Esophagus squamous epithelium (tissue), 5 donors: ENCODE results near the gene GSTM2. TPM values are rescaled to one million over a fixed set of nuclear protein-coding genes. Genes with fewer than 3 reads are reported as not detected.

Experiments used
- DNase-seq: peaks from one replicate; lab custom pipeline; 2025; lab: John Stamatoyannopoulos, UW
- H3K27ac ChIP-seq, 4 donors: fragments of 200-600 bp; sonication (generic); one replicate each; pipeline ENCODE4 v1.5.1; 2016 to 2019; ENCODE audit warnings: mild to moderate bottlenecking in 1 of 4
- H3K27me3 ChIP-seq, 4 donors: fragments of 200-600 bp; sonication (generic); 1 replicate in 3 of 4; 2 replicates in 1 of 4; pipeline versions ENCODE4 v1.5.1 to v1.6.0; 2017 to 2021; ENCODE audit warnings: antibody characterized with exemption in 1 of 4
- H3K36me3 ChIP-seq, 3 donors: fragments of 200-600 bp; sonication (generic); one replicate each; pipeline ENCODE4 v1.5.1; 2016 to 2019
- H3K4me1 ChIP-seq, 3 donors: fragments of 200-600 bp; sonication (generic); one replicate each; pipeline ENCODE4 v1.5.1; 2017 to 2019
- H3K4me3 ChIP-seq, 4 donors: fragments of 200-600 bp; sonication (generic); 1 replicate in 3 of 4; 2 replicates in 1 of 4; pipeline ENCODE4 v1.5.1; 2016 to 2019; ENCODE audit warnings: mild to moderate bottlenecking in 2 of 4, moderate library complexity in 1 of 4
- H3K9me3 ChIP-seq, 3 donors: fragments of 200-600 bp; sonication (generic); one replicate each; pipeline ENCODE4 v1.5.1; 2016 to 2019
- CTCF ChIP-seq, 6 experiments: fragments of 450-650 bp in 4 of 6; fragments of 200-600 bp in 2 of 6; sonication (generic) in 2 of 6; IDR thresholded peaks; one replicate each; pipeline ENCODE4 v1.5.1; 2016 to 2019; ENCODE audit warnings: antibody characterized with exemption in 6 of 6, mild to moderate bottlenecking in 4 of 6, moderate library complexity in 4 of 6
- POLR2A ChIP-seq, 4 donors: fragments of 450-650 bp; IDR thresholded peaks; one replicate each; pipeline ENCODE4 v1.6.1; 2017; ENCODE audit warnings: antibody characterized with exemption in 4 of 4, mild to moderate bottlenecking in 4 of 4, moderate library complexity in 3 of 4
- WGBS, 2 donors: methylation state at CpG; one replicate each; pipeline ENCODE4 v1.1.5; 2018; 5-methylcytosine and 5-hydroxymethylcytosine counted together
- intact Hi-C: fragments of 100-400 bp; cut with DNase I; formaldehyde crosslinking; loops from one replicate; pipeline ENCODE4 v1.15.0; 2022
- total RNA-seq, 4 donors: library from RNA; depleted of rRNA; stranded (reverse); fragments of >200 nt; gene quantifications; one replicate each; pipeline ENCODE4 v1.1.0, GENCODE V29; 2016
- donor health status: DM: yes; HTN: yes; CAD: no.

GSTM2 gene
- total RNA-seq, 4 donors from 2014 or later, result 17.8 to 87.9 (median 46.2) TPM

GRCh38 chr1:109641861-109642260, 26.0 kb upstream of the GSTM2 start:
- no peak overlapping the region for H3K27ac ChIP-seq
- intact Hi-C loops, result loop anchor here (5.0 kb wide), 2 partner anchors 130 to 340 kb away; partner anchors contain the start of gene AHCYL1
- no peak for TF ChIP-seq CTCF (IDR thresholded peaks at IDR 0.05)
- no peak for TF ChIP-seq POLR2A (IDR thresholded peaks at IDR 0.05)
- no peaks in the 10 kb centered on the region for H3K36me3 ChIP-seq
- no peaks in the 10 kb centered on the region for H3K27me3 ChIP-seq
- WGBS, 2 donors, result 79 to 80% methylated on average over 2 of the region's 2 CpGs
- H3K4me3 ChIP-seq, result no peak overlapping the region
- H3K9me3 ChIP-seq, result no peaks in the 10 kb centered on the region
- DNase-seq, result no peak
- H3K4me1 ChIP-seq, result peaks cover 0 to 17% (median 7%) of the 10 kb centered on the region in 3 donors

- intact Hi-C loops, result loop anchor here (5.0 kb wide), 2 partner anchors 130 to 340 kb away; partner anchors contain the start of gene AHCYL1
- Histone ChIP-seq H3K4me3 (no peak overlapping the region), H3K27me3 (no peaks in the 10 kb centered on the region), H3K4me1 (peaks cover 0 to 15% (median 7%) of the 10 kb centered on the region in 3 donors), H3K27ac (no peak overlapping the region), H3K9me3 (no peaks in the 10 kb centered on the region), H3K36me3 (no peaks in the 10 kb centered on the region)
- DNase-seq, result no peak
- 54 to 58% methylated on average over 3 of the region's 3 CpGs for WGBS, 2 donors
- TF ChIP-seq CTCF (IDR thresholded peaks at IDR 0.05) (no peak), POLR2A (IDR thresholded peaks at IDR 0.05) (no peak)
Observed at GRCh38 chr1:109642626-109643025, 25.2 kb upstream of the GSTM2 start.

DNA sequence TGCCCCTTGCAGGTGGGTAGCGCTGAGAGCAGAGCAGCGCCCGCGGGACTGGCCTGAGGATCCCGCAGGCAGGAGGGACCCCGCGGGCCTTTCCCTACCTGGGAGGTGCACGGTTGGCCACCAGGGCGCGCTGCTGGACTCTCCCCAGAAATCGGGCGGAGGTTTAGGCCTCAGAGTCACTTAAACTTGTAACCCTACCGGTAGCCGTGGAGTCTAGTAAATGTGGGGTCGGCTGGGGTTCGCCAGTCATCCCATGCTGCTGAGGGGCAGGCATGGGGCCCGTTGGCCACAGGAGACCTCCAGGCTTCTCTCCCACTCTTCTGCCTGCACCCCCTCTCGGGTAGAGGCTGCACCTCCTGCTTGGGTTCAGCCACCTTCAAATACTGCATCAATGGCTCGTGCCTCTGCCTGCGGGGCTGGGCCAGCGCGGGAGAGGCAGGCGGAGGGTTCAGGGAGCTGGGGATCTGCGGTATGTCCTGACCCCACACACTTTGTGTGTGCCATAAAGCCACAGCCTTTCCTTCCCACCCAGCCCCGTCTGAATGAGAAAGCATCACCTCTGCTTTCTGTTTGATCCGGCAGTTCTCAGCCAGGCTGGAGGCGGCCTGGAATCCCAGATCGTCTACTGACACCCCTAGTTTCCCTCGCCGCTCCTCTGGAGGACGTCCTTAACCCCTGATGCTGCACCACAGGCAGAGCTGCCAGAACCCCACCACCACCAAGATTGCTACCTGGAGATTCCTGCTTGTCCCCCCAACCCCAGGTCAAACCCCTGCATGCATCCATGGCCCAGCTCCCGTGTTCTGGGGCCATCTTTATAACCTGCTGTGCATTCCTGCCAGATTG, 24.2 kb upstream of the GSTM2 start:
- Histone ChIP-seq H3K4me1 (peaks cover 0 to 15% (median 7%) of the 10 kb centered on the region in 3 donors), H3K27ac (no peak overlapping the region), H3K4me3 (peak overlapping the region in 1 of 4 donors; percentile 29), H3K36me3 (no peaks in the 10 kb centered on the region), H3K27me3 (no peaks in the 10 kb centered on the region), H3K9me3 (no peaks in the 10 kb centered on the region)
- intact Hi-C loops, result loop anchor here (5.0 kb wide), 2 partner anchors 129 to 339 kb away; partner anchors contain the start of gene AHCYL1
- TF ChIP-seq CTCF (IDR thresholded peaks at IDR 0.05) (peak; percentile 90 to 96 (median 92)), POLR2A (IDR thresholded peaks at IDR 0.05) (no peak)
- 67 to 76% methylated on average over 9 to 15 of the region's 32 CpGs for WGBS, 2 donors
- no peak for DNase-seq

- intact Hi-C loops, result loop anchor here (5.0 kb wide), 2 partner anchors 128 to 338 kb away; partner anchors contain the start of gene AHCYL1
- no CpG with 5 or more reads among the region's 10 CpGs for WGBS, 2 donors
Observed at GRCh38 chr1:109644670-109645069, 23.2 kb upstream of the GSTM2 start.

More at GRCh38 chr1:109644670-109645069, 23.2 kb upstream of the GSTM2 start:
- Histone ChIP-seq H3K36me3 (no peaks in the 10 kb centered on the region), H3K4me3 (no peak overlapping the region), H3K9me3 (no peaks in the 10 kb centered on the region), H3K4me1 (peaks cover 0 to 15% (median 7%) of the 10 kb centered on the region in 3 donors), H3K27me3 (no peaks in the 10 kb centered on the region), H3K27ac (no peak overlapping the region)
- DNase-seq, result no peak
- no peak for TF ChIP-seq POLR2A (IDR thresholded peaks at IDR 0.05)
- no peak for TF ChIP-seq CTCF (IDR thresholded peaks at IDR 0.05)
